Stimulated activated CD8-positive, alpha-beta memory T cell treated with anti-CD3 and anti-CD28 coated beads, Interleukin-4, amount 100 ng/mL, for 48 hours (primary cell): ENCODE data around the gene TNFAIP1.

Experiments used
- DNase-seq: peaks from one replicate; pipeline ENCODE4 v3.0.0-alpha.2; 2020

The TNFAIP1 gene

DNA sequence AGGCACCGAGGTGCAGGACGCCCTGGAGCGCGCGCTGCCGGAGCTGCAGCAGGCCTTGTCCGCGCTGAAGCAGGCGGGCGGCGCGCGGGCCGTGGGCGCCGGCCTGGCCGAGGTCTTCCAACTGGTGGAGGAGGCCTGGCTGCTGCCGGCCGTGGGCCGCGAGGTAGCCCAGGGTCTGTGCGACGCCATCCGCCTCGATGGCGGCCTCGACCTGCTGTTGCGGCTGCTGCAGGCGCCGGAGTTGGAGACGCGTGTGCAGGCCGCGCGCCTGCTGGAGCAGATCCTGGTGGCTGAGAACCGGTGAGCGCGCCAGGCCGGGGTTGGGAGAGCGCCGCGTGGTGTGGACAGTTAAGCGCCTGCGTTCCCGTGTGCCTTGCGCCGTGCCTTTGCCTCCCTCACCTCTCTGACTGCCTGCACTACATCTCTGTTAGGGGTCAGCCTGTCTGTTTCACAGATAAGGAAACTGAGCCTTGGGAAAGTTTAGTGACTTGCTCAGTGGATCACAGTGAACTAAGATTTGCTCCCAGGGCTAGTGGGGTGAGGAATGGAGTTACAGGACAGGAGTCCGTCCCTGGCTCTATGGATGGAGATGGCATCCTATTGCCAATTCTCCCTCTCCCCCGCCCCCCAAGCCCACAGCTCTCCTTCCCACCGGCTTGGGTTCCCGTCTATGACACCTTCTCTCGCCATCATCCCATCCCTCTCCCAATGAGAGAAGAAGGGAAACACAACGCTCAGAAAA lies 36.8 kb downstream of the TNFAIP1 start:
- peak; percentile 57 for DNase-seq

DNA sequence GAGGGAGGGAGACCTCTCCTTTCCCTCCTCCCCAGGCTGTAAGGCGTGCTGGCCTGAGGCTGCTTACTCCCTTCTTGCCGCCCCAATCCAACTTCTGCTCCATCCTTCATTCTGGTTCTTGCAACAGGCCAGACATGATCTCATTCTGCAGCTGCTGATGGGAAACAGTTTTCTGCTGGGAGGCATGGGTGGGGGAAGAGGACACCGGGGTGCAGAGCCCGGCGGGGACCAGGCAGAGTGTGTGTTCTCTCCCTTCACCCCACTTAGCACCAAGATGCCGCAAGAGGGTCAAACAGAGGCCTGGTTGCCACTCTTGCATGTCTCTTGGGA lies 37.3 kb downstream of the TNFAIP1 start:
- no peak for DNase-seq

DNA sequence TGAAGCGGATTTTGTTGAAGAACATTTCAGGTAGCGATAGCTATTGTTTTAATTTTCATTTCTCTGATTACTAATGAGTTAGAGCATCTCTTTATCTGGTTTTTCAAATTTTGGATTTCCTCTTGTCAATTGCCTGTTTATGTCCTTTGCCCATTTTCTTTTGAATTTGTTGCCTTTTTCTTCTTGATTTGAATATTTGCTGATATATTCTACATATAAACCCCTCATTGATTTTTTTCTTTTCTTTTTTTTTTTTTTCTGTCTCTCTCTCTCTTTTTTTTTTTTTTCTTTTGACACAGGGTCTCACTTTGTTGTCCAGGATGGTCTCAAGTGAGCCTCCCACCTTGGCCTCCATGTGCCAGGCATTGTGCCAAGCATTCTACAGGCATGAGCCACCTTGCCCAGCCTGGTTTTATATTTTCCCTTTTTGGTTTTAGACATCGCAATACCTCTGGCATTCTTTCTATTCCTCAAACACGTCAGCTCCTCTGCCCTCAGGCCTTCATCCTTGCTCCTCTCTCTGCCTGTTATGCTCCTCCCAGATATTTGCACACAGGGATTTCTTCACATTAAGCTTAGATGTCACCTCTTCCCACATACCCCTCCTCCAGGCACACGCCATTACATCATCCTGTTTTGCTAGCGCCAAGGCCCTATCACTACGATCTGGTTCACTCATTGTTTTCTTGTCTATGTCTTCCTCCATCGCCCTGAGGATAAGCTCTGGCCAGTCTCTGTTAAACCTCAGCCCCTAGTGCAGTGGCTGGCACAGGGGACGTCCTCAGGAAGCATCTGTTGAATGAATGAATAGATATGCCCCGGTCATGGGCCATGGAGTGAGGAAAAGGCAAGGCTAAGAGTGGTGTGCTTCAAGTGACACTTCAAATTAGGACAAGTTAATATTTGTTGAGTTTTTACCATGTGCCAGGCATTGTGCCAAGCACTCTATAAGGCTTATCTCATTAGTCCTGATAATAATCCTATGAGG lies 44.5 kb downstream of the TNFAIP1 start:
- DNase-seq: no peak

DNA sequence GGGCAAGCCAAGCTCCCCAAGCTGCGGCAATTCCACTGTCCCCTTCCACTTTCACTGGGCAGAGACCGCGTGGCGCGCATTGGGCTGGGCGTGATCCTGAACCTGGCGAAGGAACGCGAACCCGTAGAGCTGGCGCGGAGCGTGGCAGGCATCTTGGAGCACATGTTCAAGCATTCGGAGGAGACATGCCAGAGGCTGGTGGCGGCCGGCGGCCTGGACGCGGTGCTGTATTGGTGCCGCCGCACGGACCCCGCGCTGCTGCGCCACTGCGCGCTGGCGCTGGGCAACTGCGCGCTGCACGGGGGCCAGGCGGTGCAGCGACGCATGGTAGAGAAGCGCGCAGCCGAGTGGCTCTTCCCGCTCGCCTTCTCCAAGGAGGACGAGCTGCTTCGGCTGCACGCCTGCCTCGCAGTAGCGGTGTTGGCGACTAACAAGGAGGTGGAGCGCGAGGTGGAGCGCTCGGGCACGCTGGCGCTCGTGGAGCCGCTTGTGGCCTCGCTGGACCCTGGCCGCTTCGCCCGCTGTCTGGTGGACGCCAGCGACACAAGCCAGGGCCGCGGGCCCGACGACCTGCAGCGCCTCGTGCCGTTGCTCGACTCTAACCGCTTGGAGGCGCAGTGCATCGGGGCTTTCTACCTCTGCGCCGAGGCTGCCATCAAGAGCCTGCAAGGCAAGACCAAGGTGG lies 45.7 kb downstream of the TNFAIP1 start:
- DNase-seq: peak; percentile 49

DNA sequence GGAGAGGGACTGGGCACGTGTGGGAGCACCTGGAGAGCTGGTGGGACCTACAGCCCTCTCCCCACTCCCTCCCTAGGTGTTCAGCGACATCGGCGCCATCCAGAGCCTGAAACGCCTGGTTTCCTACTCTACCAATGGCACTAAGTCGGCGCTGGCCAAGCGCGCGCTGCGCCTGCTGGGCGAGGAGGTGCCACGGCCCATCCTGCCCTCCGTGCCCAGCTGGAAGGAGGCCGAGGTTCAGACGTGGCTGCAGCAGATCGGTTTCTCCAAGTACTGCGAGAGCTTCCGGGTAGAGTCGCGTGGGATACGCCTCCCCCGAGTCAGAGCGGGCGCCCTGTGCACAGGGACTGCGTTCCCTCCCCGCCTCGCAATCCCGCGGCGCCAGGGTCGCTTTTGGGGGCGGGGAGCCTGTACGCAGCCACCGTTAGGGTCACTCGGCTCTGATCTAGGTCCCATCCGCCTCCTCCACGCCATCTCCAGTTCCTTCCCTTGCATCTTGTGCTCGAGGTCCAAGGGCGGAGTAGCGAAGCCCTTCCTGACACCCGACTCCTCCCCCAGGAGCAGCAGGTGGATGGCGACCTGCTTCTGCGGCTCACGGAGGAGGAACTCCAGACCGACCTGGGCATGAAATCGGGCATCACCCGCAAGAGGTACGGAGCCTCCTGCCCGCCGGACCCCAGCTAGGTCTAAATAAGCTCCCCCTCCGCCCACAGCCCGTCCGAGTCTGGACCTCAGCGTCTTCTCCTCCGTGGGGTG lies 48.9 kb downstream of the TNFAIP1 start:
- DNase-seq: peak; percentile 77

DNA sequence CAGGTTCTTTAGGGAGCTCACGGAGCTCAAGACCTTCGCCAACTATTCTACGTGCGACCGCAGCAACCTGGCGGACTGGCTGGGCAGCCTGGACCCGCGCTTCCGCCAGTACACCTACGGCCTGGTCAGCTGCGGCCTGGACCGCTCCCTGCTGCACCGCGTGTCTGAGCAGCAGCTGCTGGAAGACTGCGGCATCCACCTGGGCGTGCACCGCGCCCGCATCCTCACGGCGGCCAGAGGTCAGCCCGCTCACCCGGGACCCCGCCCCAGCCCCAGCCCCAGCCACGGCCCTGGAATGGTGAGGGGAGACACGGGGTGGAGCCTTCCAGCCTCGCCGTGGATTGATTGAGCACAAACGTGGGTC lies 49.5 kb downstream of the TNFAIP1 start:
- DNase-seq: no peak

DNA sequence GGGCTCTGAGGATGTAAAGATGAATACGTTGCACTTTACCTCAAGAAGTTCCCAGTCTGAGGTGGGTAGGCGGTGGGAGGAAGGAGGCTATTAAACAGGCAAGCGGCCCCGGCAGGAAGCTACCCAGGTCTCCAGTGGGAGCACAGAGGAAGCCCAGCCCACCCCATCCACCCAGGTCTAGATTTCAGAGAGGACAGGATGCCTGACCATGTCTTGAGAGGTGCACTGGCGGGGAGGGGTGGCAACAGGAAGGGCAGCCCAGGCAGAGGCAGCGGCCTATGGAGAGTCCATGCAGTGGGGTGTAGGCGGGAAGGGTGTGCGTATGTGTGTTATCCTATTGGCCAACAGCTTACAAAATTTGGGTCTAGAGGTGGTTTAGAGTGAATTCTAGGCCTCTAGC lies 49.8 kb downstream of the TNFAIP1 start:
- peak; percentile 44 for DNase-seq

DNA sequence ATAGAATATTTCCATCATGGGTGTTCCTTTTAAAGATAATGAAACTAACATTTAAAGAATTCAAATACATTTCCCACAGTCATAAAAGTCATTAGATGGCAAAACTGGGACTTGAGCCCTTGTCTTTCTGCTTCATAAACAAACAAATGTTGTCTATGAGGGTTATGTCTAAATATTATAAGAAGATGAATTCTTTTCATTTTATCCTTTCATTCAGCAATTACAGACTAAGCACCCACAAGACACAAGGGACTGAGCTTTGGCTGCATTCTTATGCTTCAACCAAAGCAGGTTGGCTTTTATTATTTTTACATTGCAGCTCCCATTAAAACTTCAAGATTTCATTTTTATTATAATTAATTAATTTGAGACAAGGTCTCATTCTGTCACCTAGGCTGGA lies 50.8 kb downstream of the TNFAIP1 start:
- no peak for DNase-seq

DNA sequence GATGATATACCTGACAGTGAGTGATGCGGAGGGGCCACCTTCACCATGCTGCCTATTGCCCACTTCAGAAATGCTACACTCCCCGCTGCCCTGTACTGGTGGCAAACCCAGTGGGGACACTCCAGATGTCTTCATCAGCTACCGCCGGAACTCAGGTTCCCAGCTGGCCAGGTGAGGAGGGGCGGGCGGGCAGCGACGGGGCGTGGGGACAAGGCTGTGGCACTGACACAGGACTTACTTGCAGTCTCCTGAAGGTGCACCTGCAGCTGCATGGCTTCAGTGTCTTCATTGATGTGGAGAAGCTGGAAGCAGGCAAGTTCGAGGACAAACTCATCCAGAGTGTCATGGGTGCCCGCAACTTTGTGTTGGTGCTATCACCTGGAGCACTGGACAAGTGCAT lies 52.5 kb downstream of the TNFAIP1 start:
- no peak for DNase-seq

DNA sequence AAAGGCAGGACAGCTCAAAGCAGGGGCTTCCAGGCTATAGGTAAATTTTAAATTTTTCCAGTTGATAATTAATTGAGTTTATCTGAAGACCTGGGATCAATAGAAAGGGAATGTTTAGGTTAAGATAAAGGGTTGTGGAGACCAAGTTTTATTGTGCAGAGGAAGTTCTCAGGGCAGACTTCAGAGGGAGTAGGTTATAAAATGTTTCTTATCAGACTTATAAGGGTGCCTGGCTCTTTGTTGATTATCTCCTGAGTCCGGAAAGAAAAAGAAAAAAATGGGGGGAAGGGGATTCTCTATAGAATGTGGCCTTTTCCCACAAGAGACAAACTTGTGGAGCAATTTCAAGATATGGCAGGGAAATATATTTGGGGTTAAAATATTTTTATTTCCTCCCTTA lies 54.6 kb downstream of the TNFAIP1 start:
- no peak for DNase-seq

DNA sequence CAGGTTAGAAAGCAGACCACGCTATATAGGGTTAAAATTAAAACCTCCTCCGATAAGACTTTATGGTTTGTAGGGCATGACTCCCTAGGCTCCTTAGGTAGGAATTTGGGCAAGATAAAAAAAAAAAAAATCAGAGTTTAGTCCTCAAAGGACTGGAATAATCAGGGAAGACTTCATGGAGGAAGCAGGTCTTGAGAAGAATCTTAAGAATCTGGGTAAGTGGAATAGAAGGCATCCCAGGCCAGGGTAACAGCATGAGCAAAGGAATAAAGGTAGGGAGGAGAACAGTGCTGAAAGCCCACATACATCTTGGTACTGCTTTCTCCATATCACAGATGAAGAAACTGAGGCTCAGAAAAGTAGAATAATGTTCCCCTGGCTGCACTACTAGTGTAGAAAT lies 55.0 kb downstream of the TNFAIP1 start:
- no peak for DNase-seq

DNA sequence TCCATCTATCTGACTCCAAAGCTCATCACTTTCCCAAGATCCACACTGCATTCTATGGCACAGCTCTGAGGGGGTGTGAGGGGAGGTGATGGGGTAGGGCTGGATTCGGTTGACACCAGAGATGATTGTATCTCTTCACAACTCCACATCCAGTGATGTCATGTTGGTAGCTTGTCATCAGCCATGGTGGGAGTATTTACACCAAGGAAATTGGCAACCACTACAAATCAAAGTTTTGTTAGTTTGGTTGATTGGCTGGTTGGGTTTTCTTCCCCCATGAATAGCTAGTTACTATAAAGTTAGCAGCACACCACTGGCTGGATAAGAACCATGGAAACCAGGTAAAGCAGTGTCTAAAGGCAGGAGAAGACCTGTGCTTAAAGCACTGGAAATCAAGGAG lies 55.4 kb downstream of the TNFAIP1 start:
- DNase-seq: no peak

DNA sequence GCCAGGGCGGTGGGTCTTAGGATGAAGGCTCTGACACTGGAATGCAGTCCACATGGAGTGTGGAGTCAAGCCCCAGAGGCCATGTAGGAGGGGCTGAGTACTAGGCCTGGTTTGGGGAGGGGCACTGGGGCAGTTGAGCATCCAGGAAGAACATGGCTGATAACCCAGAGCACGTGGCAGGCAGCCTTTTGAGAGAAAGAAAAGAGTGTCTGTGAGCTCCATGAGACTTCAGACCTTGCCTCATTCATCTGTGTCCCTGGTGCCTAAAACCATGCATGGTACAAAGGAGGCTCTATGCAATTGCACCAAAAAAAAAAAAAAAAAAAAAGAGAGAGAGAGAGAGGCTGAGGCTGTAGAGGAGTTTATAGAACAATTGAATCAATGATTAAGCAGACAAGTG lies 55.8 kb downstream of the TNFAIP1 start:
- DNase-seq: no peak

DNA sequence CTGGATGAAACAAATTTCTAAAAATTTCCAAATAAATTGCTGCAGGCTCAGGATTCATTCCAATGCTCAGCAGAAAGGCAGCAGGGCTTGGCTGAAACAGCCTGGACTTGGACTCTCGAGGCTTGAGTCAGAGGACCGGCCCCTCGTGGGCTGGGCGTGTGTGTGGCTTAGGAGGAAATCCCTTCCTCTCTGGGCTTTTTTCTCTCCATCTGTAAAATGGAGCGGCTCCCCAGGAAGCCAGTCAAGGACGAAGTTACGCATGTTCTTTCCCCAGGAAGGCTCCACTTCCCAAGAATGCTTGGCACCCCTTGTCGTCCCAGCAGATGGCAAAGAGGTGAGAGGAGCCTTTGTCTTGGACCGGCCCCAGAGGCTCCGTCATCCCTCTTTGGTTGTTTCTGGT lies 56.9 kb downstream of the TNFAIP1 start:
- DNase-seq: no peak

DNA sequence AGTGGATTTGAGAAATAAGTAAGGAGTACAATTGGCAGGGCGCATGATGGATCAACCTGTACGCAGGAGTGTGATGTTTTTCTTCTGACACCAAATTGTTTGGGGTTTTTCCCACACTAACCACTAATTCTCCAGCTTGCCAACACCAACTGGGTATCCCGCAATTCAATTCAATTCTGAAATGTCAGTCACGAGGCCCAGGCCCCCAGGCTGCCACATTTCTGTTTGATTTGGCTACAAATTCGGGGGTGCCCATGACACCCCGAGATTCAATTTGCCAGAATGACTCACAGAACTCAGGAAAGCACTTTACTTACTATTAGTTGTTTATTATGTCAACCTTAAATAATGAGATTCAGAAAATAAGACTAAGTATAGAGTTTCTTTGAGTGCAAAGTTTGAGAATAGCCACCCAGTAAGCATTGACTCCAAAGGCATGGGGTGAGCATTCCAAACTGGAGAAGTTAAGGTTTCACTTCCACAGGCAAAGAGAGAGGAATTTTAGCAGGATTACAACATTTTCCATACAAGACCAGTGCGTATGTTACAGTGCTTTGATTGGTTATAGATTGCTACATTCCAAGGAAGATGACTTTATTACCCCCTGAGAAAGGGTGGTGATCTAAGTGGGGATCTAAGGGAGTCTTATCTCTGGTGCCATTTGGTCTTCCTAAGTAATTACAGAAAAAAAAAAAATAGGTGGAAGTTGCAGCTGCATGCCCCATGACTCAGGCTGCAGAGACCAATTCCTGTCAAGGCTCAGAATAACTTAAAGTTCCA lies 59.0 kb downstream of the TNFAIP1 start:
- no peak for DNase-seq

DNA sequence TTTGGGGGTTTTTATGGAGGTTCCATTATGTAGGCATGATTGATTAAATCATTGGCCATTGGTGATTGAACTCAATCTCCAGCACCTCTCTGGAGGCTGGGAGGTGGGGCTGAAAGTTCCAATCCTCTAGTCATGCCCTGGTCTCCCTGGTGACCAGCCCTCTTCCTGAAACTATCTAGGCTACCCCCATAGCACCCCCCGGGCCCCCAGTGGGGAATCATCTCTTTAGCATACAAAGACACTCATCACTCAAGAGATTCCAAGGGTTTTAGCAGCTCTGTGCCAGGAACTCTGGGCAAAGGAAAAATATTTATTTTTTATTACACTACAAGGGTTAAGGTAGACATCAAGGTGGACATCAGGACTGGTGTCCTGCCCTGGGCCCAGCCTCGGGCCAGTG lies 59.9 kb downstream of the TNFAIP1 start:
- no peak for DNase-seq

DNA sequence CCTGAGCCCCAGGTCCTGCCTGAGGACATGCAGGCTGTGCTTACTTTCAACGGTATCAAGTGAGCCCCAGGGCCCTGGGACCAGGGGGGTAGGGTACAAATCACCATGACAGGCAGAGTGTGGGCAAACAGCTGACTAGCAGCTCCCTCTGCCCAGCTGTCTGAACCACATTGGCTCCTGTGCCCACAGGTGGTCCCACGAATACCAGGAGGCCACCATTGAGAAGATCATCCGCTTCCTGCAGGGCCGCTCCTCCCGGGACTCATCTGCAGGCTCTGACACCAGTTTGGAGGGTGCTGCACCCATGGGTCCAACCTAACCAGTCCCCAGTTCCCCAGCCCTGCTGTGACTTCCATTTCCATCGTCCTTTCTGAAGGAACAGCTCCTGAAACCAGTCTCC lies 60.4 kb downstream of the TNFAIP1 start:
- DNase-seq: no peak
